GM12878 (cell line): ENCODE data around the gene AMIGO2. TPM values are rescaled to one million over a fixed set of nuclear protein-coding genes. Genes with fewer than 3 reads are reported as not detected.

ENCODE experiments used
- ATAC-seq: fragments of 200-7000 bp; cut with Tn5 transposase; 3 replicates; pipeline ENCODE4 v1.9.1; 2020; ENCODE audit warnings: mild to moderate bottlenecking, moderate library complexity
- BruUV-seq: library from RNA; stranded (reverse); fragments of 400-500 nt; replicated peaks from 2 replicates; lab custom pipeline; 2021; lab: Mats Ljungman, UMichigan
- CTCF ChIA-PET: fragments of 300-600 bp; sonication (Branson Sonifier 250); formaldehyde crosslinking; extraction: SDS; loops from one replicate; lab custom pipeline; 2021; ENCODE audit warnings: inconsistent platforms; lab: Yijun Ruan, JAX
- POLR2A ChIA-PET: fragments of 350-600 bp; formaldehyde crosslinking; extraction: SDS; loops from one replicate; lab custom pipeline; 2021; ENCODE audit warnings: inconsistent platforms; lab: Charles Lee
- RAD21 ChIA-PET: fragments of 300-600 bp; sonication (Branson Sonifier 250); formaldehyde crosslinking; loops from one replicate; lab custom pipeline; 2023; ENCODE audit warnings: antibody characterized with exemption; ENCODE audit not compliant: unreplicated experiment; lab: Charles Lee
- SMC1A ChIA-PET: fragments of 300-600 bp; sonication (Branson Sonifier 250); formaldehyde crosslinking; loops from one replicate; lab custom pipeline; 2023; ENCODE audit not compliant: unreplicated experiment, uncharacterized antibody; lab: Charles Lee
- DNase-seq: peaks from one replicate; pipeline ENCODE4 v3.0.0-alpha.2; 2011; ENCODE audit warnings: low read depth, low spot score
- FAIRE-seq: peaks from 3 replicates; lab custom pipeline; 2011; peaks lifted over from hg19 to GRCh38; lab: Jason Lieb, UNC
- H2AFZ ChIP-seq: 2 replicates; pipeline ENCODE4 v1.6.0; 2011; ENCODE audit warnings: low read depth, low read length, control low read depth; ENCODE audit not compliant: control insufficient read depth
- H3K27ac ChIP-seq: 2 replicates; pipeline ENCODE4 v1.5.1; 2011; ENCODE audit warnings: control low read depth; ENCODE audit not compliant: control insufficient read depth, insufficient read depth
- H3K27me3 ChIP-seq, 2 experiments: replicated peaks in 1 of 2; 2 replicates each; pipeline versions ENCODE4 v1.6.0 to v1.6.1; 2011; ENCODE audit warnings: low read length in 1 of 2; ENCODE audit not compliant: control insufficient read depth in 2 of 2, insufficient read depth in 2 of 2
- H3K36me3 ChIP-seq, 2 experiments: 2 replicates each; pipeline ENCODE4 v1.5.1; 2011; ENCODE audit warnings: low read length in 1 of 2; ENCODE audit not compliant: control insufficient read depth in 2 of 2, insufficient read depth in 2 of 2
- H3K4me1 ChIP-seq: 2 replicates; pipeline ENCODE4 v1.6.1; 2011; ENCODE audit warnings: mild to moderate bottlenecking, low read length, moderate library complexity, mixed read lengths; ENCODE audit not compliant: control insufficient read depth, insufficient read depth
- H3K4me2 ChIP-seq: 2 replicates; pipeline ENCODE4 v1.6.0; 2011; ENCODE audit warnings: control low read depth; ENCODE audit not compliant: control insufficient read depth, insufficient read depth
- H3K4me3 ChIP-seq: fragments of 200-600 bp; sonication (generic); 2 replicates; pipeline ENCODE4 v1.5.1; 2016
- H3K79me2 ChIP-seq: 2 replicates; pipeline ENCODE4 v1.6.0; 2011; ENCODE audit warnings: low read length; ENCODE audit not compliant: control insufficient read depth, insufficient read depth
- H3K9ac ChIP-seq: 2 replicates; pipeline ENCODE4 v1.8.0; 2011; ENCODE audit warnings: low read length, control low read depth, mixed read lengths; ENCODE audit not compliant: control insufficient read depth, insufficient read depth
- H3K9me3 ChIP-seq: replicated peaks from 3 replicates; pipeline ENCODE4 v1.5.1; 2011; ENCODE audit warnings: mild to moderate bottlenecking, low read length; ENCODE audit not compliant: control insufficient read depth, insufficient read depth
- H4K20me1 ChIP-seq: 2 replicates; pipeline ENCODE4 v1.6.0; 2011; ENCODE audit not compliant: control insufficient read depth, insufficient read depth
- ATF7 ChIP-seq: fragments of 450-650 bp; IDR thresholded peaks from 2 replicates; pipeline ENCODE4 v1.6.1; 2016; ENCODE audit warnings: low read depth, mild to moderate bottlenecking
- CHD1 ChIP-seq: IDR thresholded peaks from 2 replicates; pipeline ENCODE4 v1.6.1; 2012; ENCODE audit warnings: low read depth, low read length, improper control_type of control experiment
- HCFC1 ChIP-seq: fragments of 150-350 bp; IDR thresholded peaks from 2 replicates; pipeline ENCODE4 v1.6.1; 2014; ENCODE audit warnings: low read length
- HDGF ChIP-seq: fragments of 450-650 bp; IDR thresholded peaks from 2 replicates; pipeline ENCODE4 v1.6.1; 2016; ENCODE audit warnings: antibody characterized with exemption
- LARP7 ChIP-seq: fragments of 450-650 bp; IDR thresholded peaks from 2 replicates; pipeline ENCODE4 v1.6.1; 2017; ENCODE audit warnings: mild to moderate bottlenecking
- MTA3 ChIP-seq: IDR thresholded peaks from 2 replicates; pipeline ENCODE4 v1.6.1; 2012; ENCODE audit warnings: low read length, inconsistent platforms, borderline replicate concordance
- RAD51 ChIP-seq: fragments of 450-650 bp; IDR thresholded peaks from 2 replicates; pipeline ENCODE4 v1.6.1; 2016; ENCODE audit warnings: moderate library complexity, mild to moderate bottlenecking, inconsistent platforms
- STAT3 ChIP-seq: IDR thresholded peaks from 2 replicates; pipeline ENCODE4 v1.6.1; 2011; ENCODE audit warnings: low read depth, low read length, improper control_type of control experiment
- SUZ12 ChIP-seq: fragments of 200-600 bp; sonication (generic); IDR thresholded peaks from one replicate; pipeline ENCODE4 v1.6.1; 2018; ENCODE audit warnings: antibody characterized with exemption, mild to moderate bottlenecking; ENCODE audit not compliant: unreplicated experiment
- TCF7 ChIP-seq: IDR thresholded peaks from 2 replicates; pipeline ENCODE4 v1.6.1; 2014; ENCODE audit warnings: antibody characterized with exemption, borderline replicate concordance
- ZNF217 ChIP-seq: fragments of 450-650 bp; IDR thresholded peaks from 2 replicates; pipeline ENCODE4 v1.6.1; 2017; ENCODE audit warnings: antibody characterized with exemption, mild to moderate bottlenecking
- WGBS: methylation state at CpG from one replicate; pipeline ENCODE4 v1.1.6; 2016; ENCODE audit warnings: low lambda C conversion rate; ENCODE audit not compliant: insufficient replicate concordance, insufficient coverage; ENCODE audit errors: missing lambda C conversion rate; 5-methylcytosine and 5-hydroxymethylcytosine counted together
- in situ Hi-C: fragments of 300-500 bp; cut with MboI; formaldehyde crosslinking; loops from 9 replicates; pipeline ENCODE4 v1.14.3; 2018; ENCODE audit warnings: mixed read lengths
- intact Hi-C: fragments of 100-400 bp; cut with micrococcal nuclease; formaldehyde crosslinking; loops from one replicate; pipeline ENCODE4 v1.14.2; 2022; ENCODE audit not compliant: unreplicated experiment
- polyA plus RNA-seq, 11 experiments: library from polyadenylated mRNA; depleted of rRNA in 4 of 11; unstranded in 6 of 11; stranded (reverse) in 5 of 11; fragments of >200 nt; fragmentation: Nextera tagmentation in 4 of 11; fragmentation: Illumina TruSeq in 1 of 11; extraction: Ambion mirVana in 4 of 11; extraction: Trizol in 1 of 11; gene quantifications; 1 replicate in 1 of 11; 2 replicates in 10 of 11; pipeline versions ENCODE4 v1.2.1 to v1.2.3, GENCODE V29; 2011 to 2016; ENCODE audit warnings: inconsistent platforms in 2 of 11, missing spikeins in 2 of 11, low read depth in 1 of 11
- total RNA-seq, 4 experiments: library from RNA; depleted of rRNA in 3 of 4; stranded (reverse); fragments of >200 nt in 3 of 4; fragmentation: Illumina TruSeq in 1 of 4; extraction: Trizol in 1 of 4; gene quantifications; 2 replicates each; pipeline versions ENCODE4 v1.2.1 to v1.2.3, GENCODE V29; 2013 to 2021
- TF ChIP-seq, protein P1 (sequence below): fragments of 150-350 bp; IDR thresholded peaks from 2 replicates; pipeline ENCODE4 v1.6.1; 2016; ENCODE audit warnings: low read depth, low read length

Gene AMIGO2
- total and polyA plus RNA-seq, 10 of the 15 experiments (the other 5 are each of a cell fraction or from before 2014, with no cell fraction given): 0.03 to 0.15 (median 0.11) TPM; not detected in 7

DNA sequence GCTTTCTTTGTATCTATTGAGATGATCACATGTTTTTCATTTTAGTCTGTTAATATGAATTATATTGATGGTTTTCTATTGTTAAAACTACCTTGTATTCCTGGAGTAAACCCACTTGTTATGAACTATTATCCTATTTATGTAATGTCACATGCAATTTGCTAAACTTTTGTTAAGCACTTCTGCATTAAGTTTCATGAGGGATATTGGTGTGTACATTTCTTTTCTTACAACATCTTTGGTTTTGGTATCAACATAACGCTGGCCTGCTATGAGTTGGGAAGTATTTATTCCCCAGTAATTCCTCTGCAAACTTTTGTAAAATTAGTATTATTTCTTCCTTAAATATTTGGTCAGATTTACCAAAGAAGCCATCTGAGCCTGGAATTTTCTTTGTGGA, 46.5 kb upstream of the AMIGO2 start:
- RAD21 ChIA-PET: no interaction called here
- Histone ChIP-seq H3K27ac (no peak overlapping the region), H3K9me3 (no peaks in the 10 kb centered on the region), H3K4me3 (no peak overlapping the region), H3K4me1 (no peaks in the 10 kb centered on the region), H3K4me2 (no peak overlapping the region), H3K79me2 (no peaks in the 10 kb centered on the region), H3K36me3 (no peaks in the 10 kb centered on the region), H4K20me1 (no peaks in the 10 kb centered on the region), H3K9ac (no peak overlapping the region), H3K27me3 (no peaks in the 10 kb centered on the region), H2AFZ (no peak overlapping the region)
- FAIRE-seq (no peak), DNase-seq (no peak), ATAC-seq (no peak)
- SMC1A ChIA-PET: no interaction called here
- no TSS peak for BruUV-seq
- CTCF ChIA-PET: no interaction called here
- in situ Hi-C loops: no loop called here
- TF ChIP-seq, protein P1, sequence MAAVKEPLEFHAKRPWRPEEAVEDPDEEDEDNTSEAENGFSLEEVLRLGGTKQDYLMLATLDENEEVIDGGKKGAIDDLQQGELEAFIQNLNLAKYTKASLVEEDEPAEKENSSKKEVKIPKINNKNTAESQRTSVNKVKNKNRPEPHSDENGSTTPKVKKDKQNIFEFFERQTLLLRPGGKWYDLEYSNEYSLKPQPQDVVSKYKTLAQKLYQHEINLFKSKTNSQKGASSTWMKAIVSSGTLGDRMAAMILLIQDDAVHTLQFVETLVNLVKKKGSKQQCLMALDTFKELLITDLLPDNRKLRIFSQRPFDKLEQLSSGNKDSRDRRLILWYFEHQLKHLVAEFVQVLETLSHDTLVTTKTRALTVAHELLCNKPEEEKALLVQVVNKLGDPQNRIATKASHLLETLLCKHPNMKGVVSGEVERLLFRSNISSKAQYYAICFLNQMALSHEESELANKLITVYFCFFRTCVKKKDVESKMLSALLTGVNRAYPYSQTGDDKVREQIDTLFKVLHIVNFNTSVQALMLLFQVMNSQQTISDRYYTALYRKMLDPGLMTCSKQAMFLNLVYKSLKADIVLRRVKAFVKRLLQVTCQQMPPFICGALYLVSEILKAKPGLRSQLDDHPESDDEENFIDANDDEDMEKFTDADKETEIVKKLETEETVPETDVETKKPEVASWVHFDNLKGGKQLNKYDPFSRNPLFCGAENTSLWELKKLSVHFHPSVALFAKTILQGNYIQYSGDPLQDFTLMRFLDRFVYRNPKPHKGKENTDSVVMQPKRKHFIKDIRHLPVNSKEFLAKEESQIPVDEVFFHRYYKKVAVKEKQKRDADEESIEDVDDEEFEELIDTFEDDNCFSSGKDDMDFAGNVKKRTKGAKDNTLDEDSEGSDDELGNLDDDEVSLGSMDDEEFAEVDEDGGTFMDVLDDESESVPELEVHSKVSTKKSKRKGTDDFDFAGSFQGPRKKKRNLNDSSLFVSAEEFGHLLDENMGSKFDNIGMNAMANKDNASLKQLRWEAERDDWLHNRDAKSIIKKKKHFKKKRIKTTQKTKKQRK: no peak
- no peak for TF ChIP-seq TCF7
- TF ChIP-seq STAT3: no peak
- TF ChIP-seq CHD1: no peak
- TF ChIP-seq HDGF: no peak
- TF ChIP-seq ATF7: no peak
- no peak for TF ChIP-seq ZNF217
- TF ChIP-seq HCFC1: no peak
- no peak for TF ChIP-seq SUZ12
- no peak for TF ChIP-seq LARP7
- no peak for TF ChIP-seq RAD51
- no peak for TF ChIP-seq MTA3
- 32% methylated on average over 1 of the region's 1 CpG for WGBS
- POLR2A ChIA-PET: no interaction called here
- intact Hi-C loops: no loop called here
